Measurements from ENCODE around the gene NUFIP1.

- TF ChIP-seq REST (IDR thresholded peaks at IDR 0.05; ENCODE audit: low read depth) (no peak), CTCF (IDR thresholded peaks at IDR 0.05 in 2 of 3, conservative IDR thresholded peaks at IDR 0.05 in 1 of 3; ENCODE audit: borderline replicate concordance in 1 of 3, insufficient read depth in 1 of 3, low read depth in 2 of 3, low read length in 2 of 3) (0 out of 6 replicates have a peak, but pooled peaks of 1 of the 3 experiments have one; percentile 2)
Measured at GRCh38 chr13:44920013-44920412, 69.3 kb downstream of the NUFIP1 start.

All from HCT116 (cell line).